ENCODE measurements around the gene ZNF669.

ZNF669 gene

GRCh38 chr1:247110627-247111258, 6.6 kb upstream of the ZNF669 start:
- no peak for DNase-seq

- no peak for DNase-seq
Measured at GRCh38 chr1:247107694-247108093, 3.5 kb upstream of the ZNF669 start.

GRCh38 chr1:247105966-247106365, 1.8 kb upstream of the ZNF669 start:
- DNase-seq, result no peak

- DNase-seq, result no peak
Measured at GRCh38 chr1:247104965-247105364, 809 bp upstream of the ZNF669 start.

GRCh38 chr1:247102381-247102780, 1.8 kb downstream of the ZNF669 start:
- DNase-seq, result no peak

- no peak for DNase-seq
Measured at GRCh38 chr1:247100676-247101279, 3.4 kb downstream of the ZNF669 start.

- no peak for DNase-seq
Measured at GRCh38 chr1:247096958-247097357, 7.2 kb downstream of the ZNF669 start.

- no peak for DNase-seq
Measured at GRCh38 chr1:247096544-247096943, 7.6 kb downstream of the ZNF669 start.

GRCh38 chr1:247096112-247096511, 8.0 kb downstream of the ZNF669 start:
- DNase-seq, result no peak

- DNase-seq, result no peak
Measured at GRCh38 chr1:247090455-247090854, 13.7 kb downstream of the ZNF669 start.

GRCh38 chr1:247089616-247090375, 14.4 kb downstream of the ZNF669 start:
- no peak for DNase-seq

GRCh38 chr1:247088967-247089366, 15.2 kb downstream of the ZNF669 start:
- no peak for DNase-seq

- DNase-seq, result no peak
Measured at GRCh38 chr1:247087256-247087655, 16.9 kb downstream of the ZNF669 start.

- no peak for DNase-seq
Measured at GRCh38 chr1:247085310-247085709, 18.8 kb downstream of the ZNF669 start.

GRCh38 chr1:247084771-247085170, 19.4 kb downstream of the ZNF669 start:
- DNase-seq, result no peak

GRCh38 chr1:247079141-247079874, 24.8 kb downstream of the ZNF669 start:
- no peak for DNase-seq

- peak; percentile 88 for DNase-seq
Measured at GRCh38 chr1:247078258-247079140, 25.7 kb downstream of the ZNF669 start, which contains the start of gene ZNF670. Gene ZNF670 (minus strand): TSS chr1:247078811. CDS start chr1:247078596, 215 bp downstream.

- no peak for DNase-seq
Measured at GRCh38 chr1:247077876-247078257, 26.3 kb downstream of the ZNF669 start.

- no peak for DNase-seq
Measured at GRCh38 chr1:247077213-247077612, 26.9 kb downstream of the ZNF669 start.

GRCh38 chr1:247070645-247071044, 33.5 kb downstream of the ZNF669 start:
- no peak for DNase-seq

- DNase-seq, result no peak
Measured at GRCh38 chr1:247064304-247064703, 39.9 kb downstream of the ZNF669 start.

GRCh38 chr1:247060771-247061170, 43.4 kb downstream of the ZNF669 start:
- no peak for DNase-seq
